Karpas-422 (cell line): ENCODE data around the gene JMJD1C. TPM values are rescaled to one million over a fixed set of nuclear protein-coding genes. Genes with fewer than 3 reads are reported as not detected.
"Not testable (repeated sequence)": the region's sequence is repeated elsewhere in the genome, so short reads cannot be mapped to it uniquely, and the experiment has no call there.

Source experiments
- DNase-seq: peaks from one replicate; pipeline ENCODE4 v3.0.0-alpha.2; 2015
- H2AFZ ChIP-seq: fragments of 200-600 bp; sonication (generic); 2 replicates; pipeline ENCODE4 v1.6.1; 2014; ENCODE audit warnings: antibody characterized with exemption, low read length, mixed read lengths
- H3K27ac ChIP-seq: fragments of 200-600 bp; sonication (generic); 2 replicates; pipeline ENCODE4 v1.5.1; 2014; ENCODE audit warnings: mild to moderate bottlenecking, low read length, moderate library complexity
- H3K27me3 ChIP-seq: fragments of 200-600 bp; sonication (generic); 2 replicates; pipeline ENCODE4 v1.6.1; 2014; ENCODE audit warnings: low read length, mixed read lengths
- H3K36me3 ChIP-seq: fragments of 200-600 bp; sonication (generic); 2 replicates; pipeline ENCODE4 v1.6.1; 2014; ENCODE audit warnings: low read length, mixed read lengths; ENCODE audit not compliant: insufficient read depth
- H3K4me1 ChIP-seq: fragments of 200-600 bp; sonication (generic); 2 replicates; pipeline ENCODE4 v1.6.1; 2014; ENCODE audit warnings: mild to moderate bottlenecking, low read length, mixed read lengths
- H3K4me2 ChIP-seq: fragments of 200-600 bp; sonication (generic); 2 replicates; pipeline ENCODE4 v1.6.1; 2014; ENCODE audit warnings: low read length, low read depth, mild to moderate bottlenecking; ENCODE audit not compliant: poor library complexity, severe bottlenecking
- H3K4me3 ChIP-seq: fragments of 200-600 bp; sonication (generic); 2 replicates; pipeline ENCODE4 v1.5.1; 2014; ENCODE audit warnings: mild to moderate bottlenecking, antibody characterized with exemption, low read length, mixed read lengths
- H3K79me2 ChIP-seq: fragments of 200-600 bp; sonication (generic); 2 replicates; pipeline ENCODE4 v1.6.1; 2014; ENCODE audit warnings: mild to moderate bottlenecking, low read length, mixed read lengths
- H3K9ac ChIP-seq: fragments of 200-600 bp; sonication (generic); 2 replicates; pipeline ENCODE4 v1.6.0; 2014; ENCODE audit warnings: low read length
- H3K9me2 ChIP-seq: fragments of 200-600 bp; sonication (generic), shearing (Covaris generic); replicated peaks from 2 replicates; pipeline ENCODE4 v1.6.0; 2014; ENCODE audit warnings: mild to moderate bottlenecking, low read length, moderate library complexity; ENCODE audit not compliant: insufficient read depth
- H3K9me3 ChIP-seq: fragments of 300-700, 200-600 bp; sonication (generic); 2 replicates; pipeline ENCODE4 v1.6.1; 2014; ENCODE audit warnings: low read length, mixed read lengths
- H4K20me1 ChIP-seq: fragments of 200-600 bp; sonication (generic); 2 replicates; pipeline ENCODE4 v1.6.1; 2014; ENCODE audit warnings: mild to moderate bottlenecking, antibody characterized with exemption, low read length, low read depth; ENCODE audit not compliant: insufficient read depth
- total RNA-seq: library from RNA; depleted of rRNA; stranded (reverse); fragments of >200 nt; shearing (Covaris generic); gene quantifications from 2 replicates; pipeline ENCODE4 v1.2.3, GENCODE V29; 2014; ENCODE audit warnings: low replicate concordance

The JMJD1C gene
- total RNA-seq, 1 experiment from 2014 or later: 141 TPM

- H4K20me1 ChIP-seq: no peaks in the 10 kb centered on the region
- no peaks in the 10 kb centered on the region for H3K27me3 ChIP-seq
- no peak overlapping the region for H3K9ac ChIP-seq
- no peaks in the 10 kb centered on the region for H3K9me2 ChIP-seq
- DNase-seq: no peak
- H3K4me2 ChIP-seq: no peak overlapping the region
- H3K36me3 ChIP-seq: no peaks in the 10 kb centered on the region
- H2AFZ ChIP-seq: no peak overlapping the region
- no peak overlapping the region for H3K4me3 ChIP-seq
- H3K79me2 ChIP-seq: no peaks in the 10 kb centered on the region
- H3K27ac ChIP-seq: no peak overlapping the region
- no peaks in the 10 kb centered on the region for H3K9me3 ChIP-seq
- no peaks in the 10 kb centered on the region for H3K4me1 ChIP-seq
Observed at GRCh38 chr10:63304146-63304545, 161.6 kb downstream of the JMJD1C start.

GRCh38 chr10:63300801-63301200 is 165.0 kb downstream of the JMJD1C start:
- H3K79me2 ChIP-seq: no peaks in the 10 kb centered on the region
- DNase-seq: no peak
- no peaks in the 10 kb centered on the region for H3K4me1 ChIP-seq
- H3K27me3 ChIP-seq: no peaks in the 10 kb centered on the region
- no peak overlapping the region for H3K4me3 ChIP-seq
- no peaks in the 10 kb centered on the region for H4K20me1 ChIP-seq
- no peaks in the 10 kb centered on the region for H3K9me2 ChIP-seq
- H3K4me2 ChIP-seq: no peak overlapping the region
- H2AFZ ChIP-seq: no peak overlapping the region
- H3K36me3 ChIP-seq: no peaks in the 10 kb centered on the region
- H3K27ac ChIP-seq: no peak overlapping the region
- no peak overlapping the region for H3K9ac ChIP-seq
- no peaks in the 10 kb centered on the region for H3K9me3 ChIP-seq

GRCh38 chr10:63297941-63298340 is 167.8 kb downstream of the JMJD1C start:
- Histone ChIP-seq H3K4me3 (no peak overlapping the region), H3K9ac (no peak overlapping the region), H3K9me3 (no peaks in the 10 kb centered on the region), H4K20me1 (no peaks in the 10 kb centered on the region), H3K27ac (no peak overlapping the region), H3K4me2 (no peak overlapping the region), H3K4me1 (no peaks in the 10 kb centered on the region), H3K79me2 (no peaks in the 10 kb centered on the region), H3K9me2 (no peaks in the 10 kb centered on the region), H3K36me3 (no peaks in the 10 kb centered on the region), H3K27me3 (no peaks in the 10 kb centered on the region), H2AFZ (no peak overlapping the region)
- no peak for DNase-seq

- H3K9me3 ChIP-seq: no peaks in the 10 kb centered on the region
- no peaks in the 10 kb centered on the region for H3K4me1 ChIP-seq
- no peaks in the 10 kb centered on the region for H3K36me3 ChIP-seq
- no peak for DNase-seq
- no peak overlapping the region for H3K4me2 ChIP-seq
- no peaks in the 10 kb centered on the region for H3K27me3 ChIP-seq
- no peak overlapping the region for H3K27ac ChIP-seq
- H2AFZ ChIP-seq: no peak overlapping the region
- H3K9ac ChIP-seq: no peak overlapping the region
- no peak overlapping the region for H3K4me3 ChIP-seq
- no peaks in the 10 kb centered on the region for H3K9me2 ChIP-seq
- no peaks in the 10 kb centered on the region for H3K79me2 ChIP-seq
- H4K20me1 ChIP-seq: no peaks in the 10 kb centered on the region
Observed at GRCh38 chr10:63294781-63295180, 171.0 kb downstream of the JMJD1C start.

- not testable (repeated sequence) for H3K27me3 ChIP-seq, H3K4me1 ChIP-seq, H3K27ac ChIP-seq, H3K79me2 ChIP-seq, H2AFZ ChIP-seq, H3K9me2 ChIP-seq, H3K9me3 ChIP-seq, H3K36me3 ChIP-seq, H3K4me3 ChIP-seq, H3K4me2 ChIP-seq, H3K9ac ChIP-seq, DNase-seq, H4K20me1 ChIP-seq
Observed at GRCh38 chr10:63292847-63293246, 172.9 kb downstream of the JMJD1C start.

GRCh38 chr10:63288170-63288569 is 177.6 kb downstream of the JMJD1C start:
- Histone ChIP-seq H4K20me1 (no peaks in the 10 kb centered on the region), H3K4me2 (no peak overlapping the region), H3K79me2 (no peaks in the 10 kb centered on the region), H3K9ac (no peak overlapping the region), H2AFZ (no peak overlapping the region), H3K9me2 (no peaks in the 10 kb centered on the region), H3K4me3 (no peak overlapping the region), H3K36me3 (no peaks in the 10 kb centered on the region), H3K9me3 (no peaks in the 10 kb centered on the region), H3K27ac (no peak overlapping the region), H3K27me3 (no peaks in the 10 kb centered on the region), H3K4me1 (peaks cover 3% of the 10 kb centered on the region; the same call in 1 of the 2 replicates)
- DNase-seq: no peak

GRCh38 chr10:63286754-63287264 is 179.0 kb downstream of the JMJD1C start:
- Histone ChIP-seq H3K36me3 (no peaks in the 10 kb centered on the region), H3K79me2 (no peaks in the 10 kb centered on the region; the same call in 1 of the 2 replicates), H3K9me2 (no peaks in the 10 kb centered on the region), H2AFZ (no peak overlapping the region), H3K9ac (no peak overlapping the region), H3K9me3 (no peaks in the 10 kb centered on the region), H3K4me1 (peaks cover 3% of the 10 kb centered on the region; the same call in 1 of the 2 replicates), H4K20me1 (no peaks in the 10 kb centered on the region), H3K27ac (no peak overlapping the region), H3K27me3 (no peaks in the 10 kb centered on the region), H3K4me3 (no peak overlapping the region), H3K4me2 (no peak overlapping the region)
- no peak for DNase-seq

- DNase-seq: no peak
- H4K20me1 ChIP-seq: no peaks in the 10 kb centered on the region
- H3K4me1 ChIP-seq: peaks cover 3% of the 10 kb centered on the region; the same call in 1 of the 2 replicates
- no peaks in the 10 kb centered on the region; the same call in 1 of the 2 replicates for H3K79me2 ChIP-seq
- no peak overlapping the region for H3K27ac ChIP-seq
- no peak overlapping the region for H3K4me2 ChIP-seq
- H2AFZ ChIP-seq: no peak overlapping the region
- no peaks in the 10 kb centered on the region for H3K9me2 ChIP-seq
- H3K9ac ChIP-seq: no peak overlapping the region
- no peak overlapping the region for H3K4me3 ChIP-seq
- H3K36me3 ChIP-seq: no peaks in the 10 kb centered on the region
- no peaks in the 10 kb centered on the region for H3K27me3 ChIP-seq
- H3K9me3 ChIP-seq: no peaks in the 10 kb centered on the region
Observed at GRCh38 chr10:63286340-63286739, 179.4 kb downstream of the JMJD1C start.

GRCh38 chr10:63283901-63284300 is 181.9 kb downstream of the JMJD1C start:
- H2AFZ ChIP-seq, H3K79me2 ChIP-seq, H3K4me3 ChIP-seq, H3K9me2 ChIP-seq, H3K9ac ChIP-seq, H3K4me1 ChIP-seq, H3K4me2 ChIP-seq, DNase-seq, H4K20me1 ChIP-seq, H3K36me3 ChIP-seq, H3K27ac ChIP-seq, H3K9me3 ChIP-seq, H3K27me3 ChIP-seq: not testable (repeated sequence)
